Right lobe of liver (tissue), 4 donors: ENCODE data around the gene ASB2.

Experiments used
- POLR2A ChIP-seq: fragments of 450-650 bp; IDR thresholded peaks from one replicate; pipeline ENCODE4 v1.6.1; 2017; ENCODE audit warnings: antibody characterized with exemption, mild to moderate bottlenecking
- TF ChIP-seq, protein P1 (sequence below), 4 donors: fragments of 200-600 bp in 3 of 4; fragments of 450-650 bp in 1 of 4; IDR thresholded peaks; one replicate each; pipeline versions ENCODE4 v1.5.1 to v1.8.0; 2016 to 2022; ENCODE audit warnings: antibody characterized with exemption in 4 of 4, mild to moderate bottlenecking in 2 of 4
- donor health status: DM: no; HTN: no; CAD: no.
- donor health status: DM: no; HTN: no; CAD: no.
- donor health status: DM: no; HTN: yes; CAD: no.

DNA sequence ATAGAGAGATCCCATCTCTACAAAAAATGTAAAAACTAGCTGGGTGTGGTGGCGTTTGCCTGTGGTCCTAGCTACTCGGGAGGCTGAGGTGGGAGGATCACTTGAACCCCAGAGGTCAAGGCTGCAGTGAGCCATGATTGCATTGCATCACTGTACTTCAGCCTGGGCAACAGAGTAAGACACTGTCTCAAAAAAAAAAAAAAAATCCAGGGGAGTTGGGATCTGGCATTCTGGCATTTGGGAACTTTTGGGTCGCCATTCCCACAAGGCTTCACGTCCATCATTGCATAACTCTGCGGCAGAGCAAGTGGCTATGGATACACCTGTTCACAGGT, 83.9 kb downstream of the ASB2 start:
- TF ChIP-seq, protein P1, sequence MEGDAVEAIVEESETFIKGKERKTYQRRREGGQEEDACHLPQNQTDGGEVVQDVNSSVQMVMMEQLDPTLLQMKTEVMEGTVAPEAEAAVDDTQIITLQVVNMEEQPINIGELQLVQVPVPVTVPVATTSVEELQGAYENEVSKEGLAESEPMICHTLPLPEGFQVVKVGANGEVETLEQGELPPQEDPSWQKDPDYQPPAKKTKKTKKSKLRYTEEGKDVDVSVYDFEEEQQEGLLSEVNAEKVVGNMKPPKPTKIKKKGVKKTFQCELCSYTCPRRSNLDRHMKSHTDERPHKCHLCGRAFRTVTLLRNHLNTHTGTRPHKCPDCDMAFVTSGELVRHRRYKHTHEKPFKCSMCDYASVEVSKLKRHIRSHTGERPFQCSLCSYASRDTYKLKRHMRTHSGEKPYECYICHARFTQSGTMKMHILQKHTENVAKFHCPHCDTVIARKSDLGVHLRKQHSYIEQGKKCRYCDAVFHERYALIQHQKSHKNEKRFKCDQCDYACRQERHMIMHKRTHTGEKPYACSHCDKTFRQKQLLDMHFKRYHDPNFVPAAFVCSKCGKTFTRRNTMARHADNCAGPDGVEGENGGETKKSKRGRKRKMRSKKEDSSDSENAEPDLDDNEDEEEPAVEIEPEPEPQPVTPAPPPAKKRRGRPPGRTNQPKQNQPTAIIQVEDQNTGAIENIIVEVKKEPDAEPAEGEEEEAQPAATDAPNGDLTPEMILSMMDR (IDR thresholded peaks at IDR 0.05): no peak
- no peak for TF ChIP-seq POLR2A
